Heart left ventricle (tissue), 13 donors: Measurements from ENCODE around the gene SERTAD4.

Experiments
- POLR2A ChIP-seq, 2 donors: fragments of 450-650 bp; IDR thresholded peaks; one replicate each; pipeline ENCODE4 v1.6.1; 2017; ENCODE audit warnings: antibody characterized with exemption in 2 of 2, mild to moderate bottlenecking in 2 of 2, moderate library complexity in 2 of 2
- TF ChIP-seq, protein P1 (sequence below), 12 donors: fragments of 200-600 bp; sonication (generic) in 4 of 12; IDR thresholded peaks; one replicate each; pipeline versions ENCODE4 v1.5.0 to v1.8.0; 2018 to 2022; ENCODE audit warnings: antibody characterized with exemption in 12 of 12, mild to moderate bottlenecking in 5 of 12
- donor health status: ischemic (EF 13 %, LVEDD 7.1; RV severe dilation, severe dysfunction).
- donor health status: DM: no; HTN: yes; CAD: no.
- donor health status: DM: no; HTN: no; CAD: no.
- donor health status: ischemic (EF 25% LVEDD 6.9; RV normal size, moderate dysfunction).
- donor health status: ischemic (EF 25% LVEDD 5.7; RV mildly dilated, moderate dysfunction).
- donor health status: ischemic (EF 35%, LVEDD 5.7; RV mildly dilated, moderate dysfunction).
- donor health status: nonischemic (EF 11% LVEDD 7.7; RV severe dilation, severe dysfunction).
- donor health status: DM: yes; HTN: yes; CAD: no.
- donor health status: PGD.
- donor health status: ischemic (EF 29% LVEDD 5.4; RV normal size, mild dysfunction).
- donor health status: nonischemic (EF 23%, LVEDD 6.1; RV moderate dilation, normal function).

DNA sequence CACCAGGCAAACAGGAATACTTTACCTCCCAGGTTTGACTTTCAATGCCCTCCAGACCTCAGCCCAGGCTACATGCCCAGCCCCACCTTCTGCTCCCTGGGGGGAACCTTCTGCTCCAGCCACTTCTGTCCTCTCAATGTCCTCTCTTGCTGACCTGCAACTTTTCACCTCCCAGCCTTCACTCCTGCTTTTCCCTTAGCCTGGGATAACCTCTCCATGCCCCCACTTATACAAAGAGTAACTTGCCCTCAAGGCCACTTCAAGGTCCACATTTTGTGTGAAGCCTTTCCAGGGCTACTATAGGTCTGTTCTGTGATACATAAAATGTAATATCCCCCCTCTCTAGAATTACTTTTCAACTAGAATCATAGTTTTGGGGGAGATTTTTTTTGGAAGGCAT is 21.7 kb downstream of the SERTAD4 start:
- TF ChIP-seq, protein P1, sequence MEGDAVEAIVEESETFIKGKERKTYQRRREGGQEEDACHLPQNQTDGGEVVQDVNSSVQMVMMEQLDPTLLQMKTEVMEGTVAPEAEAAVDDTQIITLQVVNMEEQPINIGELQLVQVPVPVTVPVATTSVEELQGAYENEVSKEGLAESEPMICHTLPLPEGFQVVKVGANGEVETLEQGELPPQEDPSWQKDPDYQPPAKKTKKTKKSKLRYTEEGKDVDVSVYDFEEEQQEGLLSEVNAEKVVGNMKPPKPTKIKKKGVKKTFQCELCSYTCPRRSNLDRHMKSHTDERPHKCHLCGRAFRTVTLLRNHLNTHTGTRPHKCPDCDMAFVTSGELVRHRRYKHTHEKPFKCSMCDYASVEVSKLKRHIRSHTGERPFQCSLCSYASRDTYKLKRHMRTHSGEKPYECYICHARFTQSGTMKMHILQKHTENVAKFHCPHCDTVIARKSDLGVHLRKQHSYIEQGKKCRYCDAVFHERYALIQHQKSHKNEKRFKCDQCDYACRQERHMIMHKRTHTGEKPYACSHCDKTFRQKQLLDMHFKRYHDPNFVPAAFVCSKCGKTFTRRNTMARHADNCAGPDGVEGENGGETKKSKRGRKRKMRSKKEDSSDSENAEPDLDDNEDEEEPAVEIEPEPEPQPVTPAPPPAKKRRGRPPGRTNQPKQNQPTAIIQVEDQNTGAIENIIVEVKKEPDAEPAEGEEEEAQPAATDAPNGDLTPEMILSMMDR (IDR thresholded peaks at IDR 0.05) = no peak
- TF ChIP-seq POLR2A (IDR thresholded peaks at IDR 0.05) = no peak
